A549 (cell line): ENCODE results near the gene LMF1. TPM values are rescaled to one million over a fixed set of nuclear protein-coding genes. Genes with fewer than 3 reads are reported as not detected.

ENCODE experiments used
- ATAC-seq, 2 experiments: fragments of 200-7000 bp in 1 of 2; fragments of >200 bp in 1 of 2; cut with Nextera tagmentation in 1 of 2; cut with Tn5 transposase in 1 of 2; 3 replicates each; pipeline versions ENCODE4 v1.8.0 to v1.9.1; 2018 to 2020; ENCODE audit warnings: mild to moderate bottlenecking in 1 of 2, moderate library complexity in 1 of 2
- CTCF ChIA-PET: fragments of 300-600 bp; sonication (Branson Sonifier 250); formaldehyde crosslinking; extraction: SDS; loops from one replicate; lab custom pipeline; 2021; ENCODE audit warnings: antibody characterized with exemption, inconsistent platforms; lab: Yijun Ruan, JAX
- POLR2A ChIA-PET: fragments of 350-600 bp; formaldehyde crosslinking; extraction: SDS; loops from one replicate; lab custom pipeline; 2021; ENCODE audit warnings: antibody characterized with exemption, inconsistent platforms; lab: Yijun Ruan, JAX
- DNase-seq, 2 experiments: peaks; one replicate each; pipeline versions ENCODE4 v3.0.0 to v3.0.0-alpha.2; 2011 to 2016; ENCODE audit warnings: low read depth in 1 of 2, low spot score in 1 of 2
- FAIRE-seq: peaks from 2 replicates; lab custom pipeline; 2011; peaks lifted over from hg19 to GRCh38; lab: Jason Lieb, UNC
- H3K27ac ChIP-seq, 2 experiments: fragments of >200 bp; sonication (Bioruptor Twin); formaldehyde crosslinking; 3 replicates each; pipeline ENCODE4 v1.5.1; 2016 to 2017
- H3K4me1 ChIP-seq: fragments of >200 bp; sonication (Bioruptor Twin); formaldehyde crosslinking; 3 replicates; pipeline ENCODE4 v1.6.1; 2016
- H3K4me2 ChIP-seq: fragments of >200 bp; sonication (Bioruptor Twin); formaldehyde crosslinking; 3 replicates; pipeline ENCODE4 v1.6.1; 2016
- H3K4me3 ChIP-seq: fragments of >200 bp; sonication (Bioruptor Twin); formaldehyde crosslinking; 3 replicates; pipeline ENCODE4 v1.5.1; 2016
- H3K9me3 ChIP-seq: fragments of >200 bp; sonication (Bioruptor Twin); formaldehyde crosslinking; 3 replicates; pipeline ENCODE4 v1.6.1; 2016
- CBX8 ChIP-seq: fragments of 200-600 bp; sonication (generic); IDR thresholded peaks from 2 replicates; pipeline ENCODE4 v1.6.1; 2016
- CEBPB ChIP-seq, 2 experiments: fragments of >200 bp in 1 of 2; sonication (Bioruptor Twin) in 1 of 2; formaldehyde crosslinking in 1 of 2; IDR thresholded peaks; 2 replicates each; pipeline ENCODE4 v1.6.1; 2012 to 2016
- CHD2 ChIP-seq: fragments of 150-350 bp; IDR thresholded peaks from 2 replicates; pipeline ENCODE4 v1.6.1; 2014; ENCODE audit warnings: low read length; ENCODE audit not compliant: partially characterized antibody
- CHD4 ChIP-seq: fragments of 200-600 bp; sonication (generic); IDR thresholded peaks from 2 replicates; pipeline ENCODE4 v1.6.1; 2016; ENCODE audit warnings: antibody characterized with exemption, mild to moderate bottlenecking, borderline replicate concordance
- ESRRA ChIP-seq: fragments of 150-350 bp; IDR thresholded peaks from 2 replicates; pipeline ENCODE4 v1.6.1; 2014; ENCODE audit warnings: mild to moderate bottlenecking, low read length, borderline replicate concordance
- HDAC2 ChIP-seq: fragments of 200-600 bp; sonication (generic); IDR thresholded peaks from 2 replicates; pipeline ENCODE4 v1.6.1; 2016
- HOXA7 ChIP-seq: fragments of 250-450 bp; sonication (Bioruptor Pico); IDR thresholded peaks from 2 replicates; pipeline ENCODE4 v1.5.0; 2020; ENCODE audit warnings: mild to moderate bottlenecking, moderate library complexity
- HOXB13 ChIP-seq: fragments of 250-450 bp; sonication (Bioruptor Pico); IDR thresholded peaks from 2 replicates; pipeline ENCODE4 v1.5.0; 2020; ENCODE audit warnings: low read depth, mild to moderate bottlenecking, moderate library complexity
- JUN ChIP-seq, 2 experiments: fragments of >200 bp; sonication (Bioruptor Twin); formaldehyde crosslinking; IDR thresholded peaks; 2 replicates in 1 of 2; 3 replicates in 1 of 2; pipeline ENCODE4 v1.6.1; 2016 to 2017
- JUNB ChIP-seq: fragments of >200 bp; sonication (Bioruptor Twin); formaldehyde crosslinking; IDR thresholded peaks from 2 replicates; pipeline ENCODE4 v1.6.1; 2016
- KDM5A ChIP-seq: fragments of 200-600 bp; sonication (generic); IDR thresholded peaks from 2 replicates; pipeline ENCODE4 v1.6.1; 2016; ENCODE audit warnings: antibody characterized with exemption, mild to moderate bottlenecking
- MAZ ChIP-seq: fragments of 150-350 bp; IDR thresholded peaks from 2 replicates; pipeline ENCODE4 v1.6.1; 2014; ENCODE audit warnings: antibody characterized with exemption, low read depth, low read length, borderline replicate concordance
- NFE2L2 ChIP-seq: fragments of 150-350 bp; conservative IDR thresholded peaks from 2 replicates; pipeline ENCODE4 v1.6.1; 2014; ENCODE audit warnings: low read length
- POLR2A ChIP-seq: IDR thresholded peaks from 2 replicates; pipeline ENCODE4 v1.6.1; 2012; ENCODE audit warnings: mild to moderate bottlenecking, low read length
- RARB ChIP-seq: fragments of 250-450 bp; sonication (Bioruptor Pico); IDR thresholded peaks from 2 replicates; pipeline ENCODE4 v1.8.0; 2021; ENCODE audit warnings: mild to moderate bottlenecking, moderate library complexity
- TP53 ChIP-seq: fragments of 250-450 bp; sonication (Bioruptor Pico); IDR thresholded peaks from 2 replicates; pipeline ENCODE4 v1.5.0; 2021; ENCODE audit warnings: mild to moderate bottlenecking, moderate library complexity
- ZC3H11A ChIP-seq: fragments of 450-650 bp; IDR thresholded peaks from 2 replicates; pipeline ENCODE4 v1.6.1; 2014; ENCODE audit warnings: antibody characterized with exemption, mild to moderate bottlenecking
- ZFP36 ChIP-seq: fragments of 450-650 bp; IDR thresholded peaks from 2 replicates; pipeline ENCODE4 v1.6.1; 2014; ENCODE audit warnings: borderline replicate concordance; ENCODE audit not compliant: partially characterized antibody
- WGBS: methylation state at CpG from one replicate; pipeline ENCODE4 v1.1.6; 2017; ENCODE audit errors: missing lambda C conversion rate; 5-methylcytosine and 5-hydroxymethylcytosine counted together
- polyA plus RNA-seq, 4 experiments: library from polyadenylated mRNA; depleted of rRNA in 3 of 4; stranded (reverse); fragments of >200 nt; fragmentation: RNase III in 1 of 4; extraction: RNeasy Plus Mini Kit Qiagen cat#74134 plus additional on column Dnase treatment in 1 of 4; gene quantifications; 2 replicates in 3 of 4; 3 replicates in 1 of 4; pipeline ENCODE4 v1.2.3, GENCODE V29; 2011 to 2017
- TF ChIP-seq, protein P1 (sequence below): fragments of 250-450 bp; sonication (Bioruptor Pico); IDR thresholded peaks from 2 replicates; pipeline ENCODE4 v1.5.0; 2020; ENCODE audit warnings: low read depth, mild to moderate bottlenecking, moderate library complexity
- TF ChIP-seq, protein P2 (sequence below): IDR thresholded peaks from 2 replicates; pipeline ENCODE4 v1.6.1; 2012
- TF ChIP-seq, protein P3 (sequence below): IDR thresholded peaks from 2 replicates; pipeline ENCODE4 v1.6.1; 2012
- TF ChIP-seq, protein P4 (sequence below): fragments of 450-650 bp; IDR thresholded peaks from 2 replicates; pipeline ENCODE4 v1.6.1; 2014; ENCODE audit warnings: antibody characterized with exemption

The LMF1 gene
- polyA plus RNA-seq, 2 of the 4 experiments (the other 2 are of a cell fraction): 8.8 to 10.9 TPM

DNA sequence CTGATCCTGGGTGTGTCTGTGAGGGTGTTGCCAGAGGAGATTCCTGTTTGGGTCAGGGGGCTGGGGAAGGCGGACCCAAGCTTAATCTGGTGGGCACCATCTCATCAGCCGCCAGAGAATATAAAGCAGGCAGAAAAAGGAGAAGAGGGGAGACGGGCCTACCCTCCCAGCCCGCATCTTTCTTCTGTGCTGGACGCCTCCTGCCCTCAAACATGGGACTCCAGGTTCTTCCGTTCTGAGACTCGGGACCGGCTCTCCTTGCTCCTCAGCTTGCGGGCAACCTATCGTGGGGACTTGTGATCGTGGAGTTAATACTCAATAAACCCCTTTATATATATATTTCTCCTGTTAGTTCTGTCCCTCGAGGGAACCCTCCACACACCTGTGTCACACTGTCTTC, 64.5 kb downstream of the LMF1 start (continued):
- no peak for TF ChIP-seq CHD2
- TF ChIP-seq, protein P1, sequence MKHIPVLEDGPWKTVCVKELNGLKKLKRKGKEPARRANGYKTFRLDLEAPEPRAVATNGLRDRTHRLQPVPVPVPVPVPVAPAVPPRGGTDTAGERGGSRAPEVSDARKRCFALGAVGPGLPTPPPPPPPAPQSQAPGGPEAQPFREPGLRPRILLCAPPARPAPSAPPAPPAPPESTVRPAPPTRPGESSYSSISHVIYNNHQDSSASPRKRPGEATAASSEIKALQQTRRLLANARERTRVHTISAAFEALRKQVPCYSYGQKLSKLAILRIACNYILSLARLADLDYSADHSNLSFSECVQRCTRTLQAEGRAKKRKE: no peak

DNA sequence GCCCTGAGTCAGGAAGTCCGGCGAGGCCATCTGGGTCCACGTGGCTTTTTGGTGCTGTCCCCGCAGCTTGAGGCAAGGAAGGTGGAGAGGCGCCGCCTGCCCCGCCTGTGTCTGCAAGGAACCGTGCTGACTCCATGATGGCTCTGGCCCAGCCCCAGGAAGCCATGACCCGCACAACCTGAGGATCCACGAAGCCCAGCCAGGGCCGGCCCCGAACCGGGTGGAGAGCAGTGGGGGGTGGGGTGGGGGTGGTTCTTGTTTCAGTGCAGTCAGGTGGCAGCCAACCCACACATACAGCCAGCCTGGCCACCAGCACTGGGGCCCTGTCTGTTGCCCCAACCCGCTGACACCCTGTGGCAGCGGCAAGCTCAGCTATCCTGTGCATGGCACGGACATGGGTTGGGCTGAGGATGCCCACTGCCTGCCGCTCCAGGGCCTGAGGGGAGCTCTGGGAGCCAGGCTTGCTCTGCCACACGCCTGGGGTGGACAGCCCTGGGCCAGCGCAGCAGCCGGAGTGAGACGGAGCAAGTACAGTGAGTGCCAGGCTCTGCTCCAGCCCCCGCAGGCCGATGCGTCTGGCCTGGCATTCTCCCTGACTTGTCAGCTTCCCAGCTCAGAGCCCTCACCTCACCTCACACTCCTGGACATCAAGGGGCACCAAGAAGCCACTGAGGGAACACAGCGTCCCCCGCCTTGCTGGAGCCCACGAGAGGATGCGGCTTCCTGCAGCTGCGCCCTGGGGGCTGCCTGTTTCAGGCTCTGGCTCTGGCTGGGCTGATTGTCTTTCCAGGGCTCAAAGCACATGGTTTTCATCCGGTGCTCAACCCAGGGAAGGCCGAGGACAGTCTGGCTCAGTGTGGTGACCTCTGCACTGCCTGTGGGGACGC, 68.8 kb downstream of the LMF1 start:
- Histone ChIP-seq H3K27ac (no peak overlapping the region), H3K4me2 (no peak overlapping the region), H3K4me3 (no peak overlapping the region), H3K9me3 (0 out of 3 replicates have a peak, but pooled peaks cover 3% of the 10 kb centered on the region), H3K4me1 (no peaks in the 10 kb centered on the region)
- no peak for TF ChIP-seq NFE2L2
- peak; percentile 25 to 52; a peak in 5 of 6 replicates for ATAC-seq
- FAIRE-seq: no peak
- WGBS: 79% methylated on average over 17 of the region's 32 CpGs
- DNase-seq: no peak
- CTCF ChIA-PET: no interaction called here
- POLR2A ChIA-PET: no interaction called here

DNA sequence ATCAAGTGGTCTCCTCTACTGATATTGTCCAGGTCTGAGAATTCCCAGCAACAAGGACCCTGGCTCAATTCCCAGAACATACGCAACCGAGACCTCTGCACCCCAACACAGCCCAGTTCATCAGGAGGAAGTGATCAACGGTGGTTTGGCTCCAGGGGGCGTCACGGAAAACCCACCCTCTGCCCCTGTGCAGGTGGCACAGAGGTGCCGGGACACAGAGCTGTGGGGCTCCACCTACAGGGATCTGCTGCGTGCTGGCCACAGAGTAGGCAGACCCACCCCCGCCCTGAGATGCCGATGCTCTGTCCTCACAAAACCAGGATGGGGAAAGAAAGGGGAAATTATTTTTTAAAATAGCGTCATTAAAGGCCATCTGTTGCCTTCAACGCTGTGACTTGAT, 69.6 kb downstream of the LMF1 start:
- H3K4me2 ChIP-seq: no peak overlapping the region
- no peak for ATAC-seq
- FAIRE-seq: no peak
- 80% methylated on average over 11 of the region's 11 CpGs for WGBS
- no peaks in the 10 kb centered on the region for H3K9me3 ChIP-seq
- DNase-seq: no peak
- TF ChIP-seq POLR2A: no peak
- TF ChIP-seq, protein P2, sequence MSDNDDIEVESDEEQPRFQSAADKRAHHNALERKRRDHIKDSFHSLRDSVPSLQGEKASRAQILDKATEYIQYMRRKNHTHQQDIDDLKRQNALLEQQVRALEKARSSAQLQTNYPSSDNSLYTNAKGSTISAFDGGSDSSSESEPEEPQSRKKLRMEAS: no peak
- no peak for TF ChIP-seq CHD4
- TF ChIP-seq ZC3H11A: no peak
- TF ChIP-seq, protein P3, sequence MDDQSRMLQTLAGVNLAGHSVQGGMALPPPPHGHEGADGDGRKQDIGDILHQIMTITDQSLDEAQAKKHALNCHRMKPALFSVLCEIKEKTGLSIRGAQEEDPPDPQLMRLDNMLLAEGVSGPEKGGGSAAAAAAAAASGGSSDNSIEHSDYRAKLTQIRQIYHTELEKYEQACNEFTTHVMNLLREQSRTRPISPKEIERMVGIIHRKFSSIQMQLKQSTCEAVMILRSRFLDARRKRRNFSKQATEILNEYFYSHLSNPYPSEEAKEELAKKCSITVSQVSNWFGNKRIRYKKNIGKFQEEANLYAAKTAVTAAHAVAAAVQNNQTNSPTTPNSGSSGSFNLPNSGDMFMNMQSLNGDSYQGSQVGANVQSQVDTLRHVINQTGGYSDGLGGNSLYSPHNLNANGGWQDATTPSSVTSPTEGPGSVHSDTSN: no peak
- no peak for TF ChIP-seq CBX8
- TF ChIP-seq JUN (IDR thresholded peaks at IDR 0.05): no peak
- TF ChIP-seq, all 56 proteins: peak for 0
- ChIA-PET POLR2A (no interaction called here), CTCF (interaction anchor here (1.8 kb wide), 1 partner anchor 156 kb away, joined by 7 read pairs; no protein-coding TSS in a partner anchor)
- H3K4me1 ChIP-seq: no peaks in the 10 kb centered on the region
- H3K4me3 ChIP-seq: no peak overlapping the region
- H3K27ac ChIP-seq: no peak overlapping the region

DNA sequence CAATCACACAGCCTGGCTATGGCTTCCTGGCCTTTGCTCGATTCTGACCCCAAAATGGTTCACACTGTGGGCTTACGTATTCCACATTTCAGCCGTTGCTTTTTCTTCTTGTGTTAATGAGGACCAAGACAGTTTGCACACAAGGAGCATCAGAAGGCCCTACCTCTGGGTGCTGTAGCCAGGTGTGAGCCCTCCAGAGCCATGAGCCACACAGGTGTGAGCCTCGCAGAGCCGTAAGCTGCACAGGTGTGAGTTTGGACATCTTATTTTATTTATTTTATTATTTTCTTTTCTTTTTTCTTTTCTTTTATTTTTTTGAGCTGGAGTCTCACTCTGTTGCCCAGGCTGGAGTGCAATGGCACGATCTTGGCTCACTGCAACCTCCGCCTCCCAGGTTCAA, 70.6 kb downstream of the LMF1 start:
- no peaks in the 10 kb centered on the region for H3K4me1 ChIP-seq
- ChIA-PET CTCF (interaction anchor here (1.5 to 1.8 kb wide), 2 partner anchors 157 to 206 kb away, joined by 5 to 7 read pairs; no protein-coding TSS in a partner anchor), POLR2A (no interaction called here)
- no peak overlapping the region for H3K4me3 ChIP-seq
- TF ChIP-seq HOXA7 (CRISPR knock-in tag) (no peak), TP53 (CRISPR knock-in tag) (no peak), KDM5A (no peak), JUNB (no peak), HDAC2 (no peak), RARB (CRISPR knock-in tag) (no peak), ESRRA (no peak), ZFP36 (no peak), CEBPB (IDR thresholded peaks at IDR 0.05) (no peak), ZC3H11A (no peak), POLR2A (no peak), MAZ (no peak), HOXB13 (CRISPR knock-in tag) (no peak), CBX8 (no peak), CHD2 (no peak)
- TF ChIP-seq, protein P4, sequence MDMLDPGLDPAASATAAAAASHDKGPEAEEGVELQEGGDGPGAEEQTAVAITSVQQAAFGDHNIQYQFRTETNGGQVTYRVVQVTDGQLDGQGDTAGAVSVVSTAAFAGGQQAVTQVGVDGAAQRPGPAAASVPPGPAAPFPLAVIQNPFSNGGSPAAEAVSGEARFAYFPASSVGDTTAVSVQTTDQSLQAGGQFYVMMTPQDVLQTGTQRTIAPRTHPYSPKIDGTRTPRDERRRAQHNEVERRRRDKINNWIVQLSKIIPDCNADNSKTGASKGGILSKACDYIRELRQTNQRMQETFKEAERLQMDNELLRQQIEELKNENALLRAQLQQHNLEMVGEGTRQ: no peak
- 89% methylated on average over 7 of the region's 7 CpGs for WGBS
- no peaks in the 10 kb centered on the region for H3K9me3 ChIP-seq
- H3K4me2 ChIP-seq: no peak overlapping the region
- no peak overlapping the region for H3K27ac ChIP-seq
- FAIRE-seq (no peak), ATAC-seq (no peak), DNase-seq (no peak)
